AG08396 (cell line): Measurements from ENCODE around the gene ANKRD36C.
A peak's percentile ranks its signal among the peaks of the same experiment; 100 is the strongest.
"Not testable (repeated sequence)": the region's sequence is repeated elsewhere in the genome, so short reads cannot be mapped to it uniquely, and the experiment has no call there.

Experiments used
- DNase-seq: peaks from one replicate; pipeline ENCODE4 v3.0.0; 2012; ENCODE audit warnings: low spot score, mixed read lengths

The ANKRD36C gene

GRCh38 chr2:96006248-96006647 is 14.6 kb upstream of the ANKRD36C start:
- DNase-seq = not testable (repeated sequence)

- peak; percentile 20 for DNase-seq
Measured at GRCh38 chr2:95992520-95993272, 1.1 kb upstream of the ANKRD36C start.

GRCh38 chr2:95992102-95992501 is 478 bp upstream of the ANKRD36C start:
- not testable (repeated sequence) for DNase-seq

- DNase-seq = not testable (repeated sequence)
Measured at GRCh38 chr2:95990884-95991283, 740 bp downstream of the ANKRD36C start.

- not testable (repeated sequence) for DNase-seq
Measured at GRCh38 chr2:95951662-95952061, 40.0 kb downstream of the ANKRD36C start.

GRCh38 chr2:95948039-95948438 is 43.6 kb downstream of the ANKRD36C start:
- not testable (repeated sequence) for DNase-seq

- DNase-seq = not testable (repeated sequence)
Measured at GRCh38 chr2:95939947-95940346, 51.7 kb downstream of the ANKRD36C start.

- not testable (repeated sequence) for DNase-seq
Measured at GRCh38 chr2:95930740-95931139, 60.9 kb downstream of the ANKRD36C start.

GRCh38 chr2:95917007-95917406 is 74.6 kb downstream of the ANKRD36C start:
- not testable (repeated sequence) for DNase-seq

- DNase-seq = not testable (repeated sequence)
Measured at GRCh38 chr2:95915131-95915530, 76.5 kb downstream of the ANKRD36C start.

- DNase-seq = peak; percentile 1
Measured at GRCh38 chr2:95911431-95911830, 80.2 kb downstream of the ANKRD36C start.

GRCh38 chr2:95894443-95894842 is 97.2 kb downstream of the ANKRD36C start:
- DNase-seq = not testable (repeated sequence)

GRCh38 chr2:95867929-95868328 is 123.7 kb downstream of the ANKRD36C start:
- not testable (repeated sequence) for DNase-seq

- not testable (repeated sequence) for DNase-seq
Measured at GRCh38 chr2:95867047-95867677, 124.5 kb downstream of the ANKRD36C start.

- not testable (repeated sequence) for DNase-seq
Measured at GRCh38 chr2:95862121-95862520, 129.5 kb downstream of the ANKRD36C start.

- DNase-seq = no peak
Measured at GRCh38 chr2:95836151-95836550, 155.5 kb downstream of the ANKRD36C start.

- DNase-seq = not testable (repeated sequence)
Measured at GRCh38 chr2:95834077-95835013, 157.3 kb downstream of the ANKRD36C start.

GRCh38 chr2:95824218-95824617 is 167.4 kb downstream of the ANKRD36C start:
- not testable (repeated sequence) for DNase-seq

GRCh38 chr2:95817521-95817920 is 174.1 kb downstream of the ANKRD36C start:
- DNase-seq = not testable (repeated sequence)

GRCh38 chr2:95813311-95813710 is 178.3 kb downstream of the ANKRD36C start:
- DNase-seq = not testable (repeated sequence)

- no peak for DNase-seq
Measured at GRCh38 chr2:95799892-95800291, 191.7 kb downstream of the ANKRD36C start.
